ENCODE data around the gene NUDT13.

NUDT13 gene

DNA sequence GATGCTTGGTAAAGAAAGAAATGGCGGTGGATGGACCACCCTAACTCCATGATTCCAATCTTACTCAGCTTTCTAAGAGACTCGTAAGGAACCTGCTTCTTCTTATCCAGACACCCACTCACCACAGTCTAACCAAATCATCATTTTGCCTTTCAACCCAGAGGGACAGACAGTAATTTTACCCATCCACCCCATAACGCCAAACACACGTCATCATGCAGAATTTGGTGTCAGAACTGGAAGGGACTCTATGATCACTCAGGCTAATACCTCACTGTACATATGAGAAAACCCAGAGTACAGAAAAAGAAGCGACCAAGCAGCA lies 57.2 kb downstream of the NUDT13 start:
- no peak for DNase-seq

DNA sequence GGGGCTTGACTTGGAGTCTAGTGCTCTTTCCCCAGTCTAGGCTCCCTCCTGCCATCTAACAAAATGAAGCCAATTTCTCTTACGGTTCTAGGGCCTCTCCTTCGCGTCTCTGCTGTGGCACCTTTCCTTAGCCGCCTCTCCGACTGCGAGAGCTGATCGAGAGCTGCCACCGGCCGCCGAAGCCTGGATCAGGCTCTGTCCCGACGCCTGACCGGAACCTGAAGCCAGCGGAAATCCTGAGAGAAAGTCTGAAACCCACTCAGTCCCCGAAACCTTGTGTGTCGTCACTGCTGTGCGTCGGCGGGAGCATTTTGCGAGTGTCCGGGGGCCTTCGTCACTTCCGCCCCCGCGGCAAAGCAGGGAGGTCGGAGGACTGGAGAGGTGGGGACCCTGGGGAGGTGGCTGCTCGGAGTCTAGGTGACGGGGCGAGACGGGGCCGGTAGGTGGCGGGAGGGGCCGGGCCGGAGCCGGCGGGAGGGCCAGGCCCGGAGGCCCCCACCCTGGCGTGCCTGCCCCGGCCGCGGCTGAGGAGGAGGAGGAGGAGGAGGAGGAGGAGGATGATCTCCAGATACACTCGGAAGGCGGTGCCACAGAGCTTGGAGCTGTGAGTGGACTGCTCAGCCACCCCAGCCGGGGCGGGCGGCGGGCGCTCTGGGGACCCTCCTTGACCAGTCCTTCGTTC lies 57.7 kb downstream of the NUDT13 start, which contains the start of the genes ECD and FAM149B1:
ECD (minus strand) TSS at position 226 of the 682 bp plus-strand sequence. CDS start 4,071 bp downstream, outside the sequence.
FAM149B1 (plus strand) TSS at position 337 of the 682 bp plus-strand sequence; CDS start at position 558, 221 bp downstream.
- DNase-seq, result peak; percentile 95

DNA sequence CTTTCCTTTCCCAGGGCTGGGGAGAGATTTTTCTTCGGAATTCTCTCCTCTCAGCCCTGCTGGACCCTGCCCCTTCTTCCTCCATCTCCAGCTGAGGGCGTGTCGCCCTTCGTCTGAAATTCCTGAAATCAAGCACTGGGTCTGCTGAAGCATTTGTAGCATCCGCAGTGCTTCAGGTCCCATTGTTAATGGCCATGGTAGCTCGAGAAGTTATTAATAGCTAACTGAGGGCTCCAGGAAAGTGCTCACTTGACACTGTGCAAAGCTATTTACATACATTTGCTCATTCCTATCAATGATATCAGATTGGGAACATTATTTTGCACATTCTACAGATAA lies 58.2 kb downstream of the NUDT13 start:
- DNase-seq, result no peak

DNA sequence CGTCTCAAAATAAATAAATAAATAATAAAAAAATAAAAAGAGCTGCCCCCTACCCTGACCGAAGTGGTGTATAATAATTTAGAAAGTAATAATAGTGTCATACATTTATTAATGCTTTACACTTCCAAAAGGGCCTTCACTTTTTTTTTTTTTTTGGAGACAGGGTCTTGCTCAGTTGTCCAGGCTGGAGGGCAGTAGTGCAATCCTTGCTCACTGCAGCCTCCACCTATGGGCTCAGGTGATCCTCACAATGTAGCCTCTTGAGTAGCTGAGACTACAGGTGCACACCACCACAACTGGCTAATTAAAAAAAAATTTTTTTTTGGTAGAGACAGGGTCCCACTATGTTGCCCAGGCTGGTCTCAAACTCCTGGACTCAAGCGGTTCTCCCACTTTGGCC lies 59.1 kb downstream of the NUDT13 start:
- no peak for DNase-seq

DNA sequence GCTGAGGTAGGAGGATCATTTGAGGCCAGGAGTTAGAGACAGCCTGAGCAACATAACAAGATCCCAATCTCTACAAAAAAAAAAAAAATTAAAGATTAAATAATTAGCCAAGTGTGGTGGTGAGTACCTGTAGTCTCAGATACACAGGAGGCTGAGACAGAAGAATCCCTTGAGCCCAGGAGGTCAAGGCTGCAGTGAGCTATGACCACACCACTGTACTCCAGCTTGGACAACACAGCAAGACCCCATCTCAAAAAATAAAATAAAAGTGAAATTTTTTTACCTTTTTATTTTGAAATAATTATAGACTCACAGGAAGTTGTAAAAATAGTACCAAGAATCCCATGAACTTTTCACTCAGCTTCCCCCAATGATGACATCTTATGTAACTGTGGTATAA lies 62.6 kb downstream of the NUDT13 start:
- DNase-seq, result no peak

DNA sequence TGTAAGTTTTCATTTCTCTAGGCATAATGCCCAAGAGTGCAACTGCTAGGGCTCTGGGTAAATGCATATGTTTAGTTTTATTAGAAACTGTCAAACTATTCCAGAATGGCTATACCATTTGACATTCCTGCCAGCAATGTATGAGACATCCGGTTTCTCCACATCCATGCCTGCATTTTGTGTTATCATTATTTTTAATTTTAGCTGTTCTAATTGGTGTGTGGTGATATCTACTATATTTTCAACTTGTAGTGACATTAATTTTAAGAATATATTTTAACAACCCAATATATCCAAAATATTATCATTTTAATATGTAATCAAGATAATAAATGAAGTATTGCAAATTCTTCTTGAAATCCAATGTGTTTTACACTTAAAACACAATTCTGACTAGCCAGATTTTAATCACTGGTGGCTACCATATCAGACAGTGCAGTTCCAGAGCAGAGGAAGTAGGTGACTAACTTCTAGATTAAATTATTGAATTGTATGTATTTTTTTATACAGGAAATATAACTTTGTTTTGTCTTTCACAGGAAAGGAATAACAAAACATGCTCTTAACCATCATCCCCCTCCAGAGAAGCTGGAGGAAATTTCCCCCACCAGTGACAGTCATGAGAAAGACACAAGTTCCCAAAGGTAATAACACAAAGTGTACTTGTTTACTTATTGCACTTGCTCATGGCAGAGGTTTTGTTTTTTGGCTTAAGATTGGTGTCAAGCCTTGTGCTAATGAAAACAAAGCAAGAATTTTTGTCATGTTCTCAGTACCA lies 64.1 kb downstream of the NUDT13 start:
- DNase-seq, result no peak

Measured in hematopoietic multipotent progenitor cell treated with erythropoietin and hydrocortisone succinate and interleukin-3 and kit ligand, for 8 days (in vitro differentiated cells).